ENCODE data around the gene MYRIP.

- TF ChIP-seq CTCF (IDR thresholded peaks at IDR 0.05): no peak
- TF ChIP-seq POLR2A (IDR thresholded peaks at IDR 0.05): no peak
Observed at GRCh38 chr3:40207796-40208195, 398.4 kb downstream of the MYRIP start.

Data from testis (tissue), 2 donors.